ENCODE results near the gene GRID1.

GRID1 gene

GRCh38 chr10:86230557-86231180 lies 135.9 kb downstream of the GRID1 start:
- no peak for DNase-seq
- Histone ChIP-seq H3K27ac (no peak overlapping the region), H3K4me1 (no peaks in the 10 kb centered on the region), H3K4me3 (no peak overlapping the region), H3K27me3 (no peaks in the 10 kb centered on the region), H3K9me3 (no peaks in the 10 kb centered on the region), H3K36me3 (no peaks in the 10 kb centered on the region)
- TF ChIP-seq CTCF (IDR thresholded peaks at IDR 0.05): no peak
- intact Hi-C loops (cut with DNase I; ENCODE audit: low total_unique reads): no loop called here

GRCh38 chr10:86229811-86230556 lies 136.6 kb downstream of the GRID1 start:
- Histone ChIP-seq H3K27me3 (no peaks in the 10 kb centered on the region), H3K27ac (no peak overlapping the region), H3K36me3 (no peaks in the 10 kb centered on the region), H3K4me3 (no peak overlapping the region), H3K4me1 (no peaks in the 10 kb centered on the region), H3K9me3 (no peaks in the 10 kb centered on the region)
- no peak for DNase-seq
- TF ChIP-seq CTCF (IDR thresholded peaks at IDR 0.05): no peak
- intact Hi-C loops (cut with DNase I; ENCODE audit: low total_unique reads): no loop called here

- no peaks in the 10 kb centered on the region for H3K4me1 ChIP-seq
- no peak for DNase-seq
- intact Hi-C loops (cut with DNase I; ENCODE audit: low total_unique reads): no loop called here
These were observed 137.2 kb downstream of the GRID1 start for GRCh38 chr10:86229376-86229775.

GRCh38 chr10:86227501-86228258 lies 138.9 kb downstream of the GRID1 start:
- Histone ChIP-seq H3K4me1 (no peaks in the 10 kb centered on the region), H3K36me3 (no peaks in the 10 kb centered on the region), H3K27ac (no peak overlapping the region), H3K9me3 (no peaks in the 10 kb centered on the region), H3K4me3 (no peak overlapping the region), H3K27me3 (no peaks in the 10 kb centered on the region)
- intact Hi-C loops (cut with DNase I; ENCODE audit: low total_unique reads): no loop called here
- DNase-seq: no peak
- no peak for TF ChIP-seq CTCF (IDR thresholded peaks at IDR 0.05)

More at GRCh38 chr10:86229376-86229775, 137.2 kb downstream of the GRID1 start:
- H3K9me3 ChIP-seq: no peaks in the 10 kb centered on the region
- H3K27me3 ChIP-seq: no peaks in the 10 kb centered on the region
- no peak overlapping the region for H3K4me3 ChIP-seq
- TF ChIP-seq CTCF (IDR thresholded peaks at IDR 0.05): no peak
- no peaks in the 10 kb centered on the region for H3K36me3 ChIP-seq
- H3K27ac ChIP-seq: no peak overlapping the region

- no peak for DNase-seq
- Histone ChIP-seq H3K27me3 (no peaks in the 10 kb centered on the region), H3K36me3 (no peaks in the 10 kb centered on the region), H3K4me3 (no peak overlapping the region), H3K4me1 (no peaks in the 10 kb centered on the region), H3K9me3 (no peaks in the 10 kb centered on the region), H3K27ac (no peak overlapping the region)
- TF ChIP-seq CTCF (IDR thresholded peaks at IDR 0.05): no peak
- intact Hi-C loops (cut with DNase I; ENCODE audit: low total_unique reads): no loop called here
These were observed 139.8 kb downstream of the GRID1 start for GRCh38 chr10:86226781-86227201.
